HG02610 (cell line): ENCODE data around the gene ESPNL.

Source experiments
- ATAC-seq: cut with Tn5 transposase; IDR thresholded peaks from one replicate; pipeline ENCODE4 v1.9.1; 2021; ENCODE audit warnings: mild to moderate bottlenecking, moderate library complexity; ENCODE audit not compliant: unreplicated experiment

Gene ESPNL

DNA sequence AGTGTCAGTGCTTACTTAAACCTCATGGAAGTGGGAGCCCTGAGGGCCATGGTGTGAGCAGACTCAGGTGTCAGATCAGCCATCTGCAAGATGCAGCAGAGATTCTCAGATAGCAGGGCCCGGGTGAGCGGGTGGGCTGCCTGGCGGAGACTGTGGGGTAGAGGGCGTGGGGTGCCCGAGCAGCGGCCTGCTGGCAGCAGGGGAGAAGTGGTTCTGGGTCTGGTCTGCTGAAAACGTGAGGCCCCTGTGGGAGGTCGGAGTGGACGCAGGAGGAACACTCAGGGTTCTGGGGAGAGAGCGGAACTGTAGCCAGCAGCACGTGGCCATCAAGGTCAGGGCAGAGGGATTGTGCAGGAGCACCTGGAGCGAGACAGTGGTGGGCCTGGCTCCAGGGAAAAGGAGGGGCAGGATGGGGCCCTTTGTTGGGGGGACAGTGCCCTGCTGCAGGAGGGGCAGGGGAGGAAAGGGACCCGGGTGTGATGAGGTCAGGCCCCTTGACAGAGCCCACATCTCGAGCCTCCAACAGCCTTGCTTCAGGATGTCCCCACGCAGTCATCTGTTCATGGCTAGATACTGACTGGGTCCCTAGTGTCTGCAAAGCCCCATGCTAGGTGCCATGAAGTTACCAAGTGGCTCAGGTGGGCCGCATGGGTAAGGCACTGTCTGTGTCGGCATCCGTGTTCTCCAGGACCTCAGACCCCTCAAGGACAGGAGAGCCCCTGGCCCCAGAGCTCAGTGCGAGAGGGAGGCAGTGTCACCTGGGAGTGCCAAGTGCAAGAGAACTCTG lies 2.7 kb upstream of the ESPNL start:
- ATAC-seq: no peak

DNA sequence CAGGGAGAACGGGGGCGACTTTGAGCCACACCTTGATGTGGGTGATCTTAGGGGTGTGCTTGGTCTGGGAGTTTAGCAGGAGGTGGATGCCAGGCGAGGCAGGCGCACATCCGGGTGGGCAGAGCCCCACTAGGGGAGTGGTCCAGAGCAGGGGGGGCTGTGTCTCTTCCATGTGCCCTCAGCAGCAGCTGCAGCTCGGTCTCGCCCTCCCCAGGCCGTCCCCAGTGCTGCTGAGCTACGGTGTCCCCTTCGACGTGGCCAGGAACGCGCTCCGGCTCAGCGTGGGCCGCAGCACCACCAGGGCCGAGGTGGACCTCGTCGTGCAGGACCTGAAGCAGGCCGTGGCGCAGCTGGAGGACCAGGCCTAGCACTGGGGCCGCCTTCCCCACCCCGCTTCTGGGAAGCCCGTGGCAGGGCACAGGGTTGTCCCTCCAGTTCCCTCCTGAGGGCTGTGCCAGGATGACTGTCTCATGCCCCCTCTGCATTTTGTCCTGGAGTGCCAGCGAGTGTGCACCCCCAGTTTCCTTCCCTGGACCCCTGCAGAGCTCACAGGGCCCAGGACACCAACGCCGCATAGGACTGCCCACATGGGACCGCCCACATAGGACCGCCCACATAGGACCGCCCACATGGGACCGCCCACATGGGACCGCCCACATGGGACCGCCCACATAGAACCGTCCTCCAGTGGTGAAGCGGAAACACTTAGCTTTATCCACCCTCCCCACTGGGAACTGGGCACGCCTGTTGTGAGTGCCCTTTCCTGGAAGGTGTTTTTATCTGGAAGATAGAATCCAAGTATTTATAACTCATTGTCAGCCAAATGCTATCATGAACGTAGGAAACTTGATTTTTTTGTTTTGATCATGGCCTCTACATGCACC lies 1.9 kb upstream of the ESPNL start:
- no peak for ATAC-seq

DNA sequence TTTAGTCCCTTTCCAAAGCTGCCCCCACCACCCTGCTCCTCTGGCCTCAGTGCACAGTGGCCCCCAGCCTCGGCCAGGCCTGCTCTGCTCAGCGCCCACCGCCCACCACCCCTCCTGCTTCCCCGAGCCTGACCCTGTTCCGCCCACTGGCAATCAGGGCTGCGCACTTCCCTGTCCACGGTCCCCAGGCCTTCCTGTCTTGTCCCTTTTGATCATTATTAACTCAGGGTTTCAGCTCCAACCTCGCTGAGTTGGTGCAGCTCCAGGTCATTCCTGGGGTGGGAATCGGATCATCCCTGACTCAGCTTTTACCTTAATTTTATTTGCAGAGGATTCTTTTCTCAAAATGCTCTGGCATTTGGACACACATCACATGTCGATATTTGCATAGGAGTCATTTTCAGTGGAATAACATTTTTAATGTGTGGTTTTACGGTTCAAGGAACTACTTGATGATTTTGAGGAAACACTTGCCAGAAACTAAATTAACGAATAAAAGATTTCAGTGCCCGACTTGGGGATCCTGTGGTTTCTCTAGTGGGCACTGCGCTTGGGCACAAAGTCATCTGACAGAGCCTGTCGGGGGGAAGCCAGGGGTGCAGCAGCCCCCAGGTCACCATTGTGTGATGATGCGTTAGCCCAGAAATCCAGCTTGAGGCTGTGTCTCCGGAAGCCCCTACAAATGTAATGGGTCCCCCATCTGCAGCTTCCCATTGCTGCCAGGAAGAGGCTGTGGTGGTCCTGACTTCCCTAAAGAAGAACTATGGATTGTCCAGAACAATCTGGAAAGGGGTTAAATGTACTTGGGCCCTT lies 1.0 kb upstream of the ESPNL start:
- ATAC-seq: no peak

DNA sequence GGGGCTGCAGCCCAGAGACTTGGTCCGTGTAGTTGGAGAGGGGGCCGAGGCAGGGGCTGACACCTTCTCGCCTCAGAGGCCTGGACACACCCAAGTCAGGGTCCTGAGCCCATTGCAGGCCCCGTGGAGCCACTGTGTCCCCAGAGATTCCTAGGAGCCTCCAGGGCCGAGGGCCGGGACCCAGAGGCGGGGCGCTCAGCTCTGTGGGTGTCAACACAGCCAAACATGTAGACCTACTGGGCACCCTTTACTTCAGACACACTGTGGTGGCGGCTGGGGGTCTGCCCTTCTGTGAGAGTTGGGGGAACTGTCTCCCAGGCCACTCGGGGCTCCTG lies 459 bp upstream of the ESPNL start:
- no peak for ATAC-seq

DNA sequence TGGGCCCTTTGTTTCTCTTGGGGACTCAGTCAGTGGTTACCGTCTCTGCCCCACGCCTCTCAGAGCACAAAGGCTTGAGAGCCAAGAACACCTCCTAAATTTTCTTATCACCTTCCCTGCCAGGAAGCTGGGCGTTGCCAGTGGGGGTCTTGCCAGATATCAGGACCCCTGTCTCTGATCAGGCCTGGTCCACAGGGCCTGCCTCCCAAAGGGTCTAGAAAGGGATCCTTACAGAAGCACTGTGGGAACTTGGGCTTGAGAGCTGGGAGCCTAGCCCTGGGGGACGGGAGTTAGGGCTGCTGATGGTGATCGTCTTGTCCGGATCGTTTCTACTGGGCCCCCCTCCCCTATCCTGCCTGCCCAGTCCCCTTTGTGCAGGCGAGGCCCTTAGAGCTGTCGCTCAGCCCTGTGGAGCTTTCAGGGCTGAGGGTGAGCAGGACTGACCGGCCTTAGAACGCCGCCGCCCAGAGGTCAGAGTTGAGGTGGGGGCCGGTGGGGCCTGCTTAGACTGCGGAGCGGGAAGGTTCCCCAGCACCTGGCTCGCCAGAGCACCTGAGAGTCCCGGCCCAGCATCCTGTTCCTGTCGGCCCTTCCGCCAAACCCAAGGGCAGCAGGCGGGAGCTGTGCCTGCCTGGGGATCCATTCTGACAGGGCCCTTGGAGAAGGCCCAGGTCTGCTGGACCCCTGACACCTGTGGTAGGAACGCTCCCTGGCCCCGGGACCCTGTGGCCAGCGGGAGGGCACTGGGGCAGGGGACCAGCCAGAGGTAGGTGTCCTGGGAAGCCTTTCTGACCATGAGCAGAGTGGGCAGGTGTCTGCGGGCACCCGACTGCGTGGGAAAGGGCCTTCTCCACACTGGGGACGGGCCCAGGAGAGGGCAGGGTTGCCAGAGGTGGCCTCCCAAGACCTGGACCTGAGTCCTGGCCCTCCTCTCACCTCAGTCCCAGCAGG lies 956 bp downstream of the ESPNL start:
- ATAC-seq: no peak

DNA sequence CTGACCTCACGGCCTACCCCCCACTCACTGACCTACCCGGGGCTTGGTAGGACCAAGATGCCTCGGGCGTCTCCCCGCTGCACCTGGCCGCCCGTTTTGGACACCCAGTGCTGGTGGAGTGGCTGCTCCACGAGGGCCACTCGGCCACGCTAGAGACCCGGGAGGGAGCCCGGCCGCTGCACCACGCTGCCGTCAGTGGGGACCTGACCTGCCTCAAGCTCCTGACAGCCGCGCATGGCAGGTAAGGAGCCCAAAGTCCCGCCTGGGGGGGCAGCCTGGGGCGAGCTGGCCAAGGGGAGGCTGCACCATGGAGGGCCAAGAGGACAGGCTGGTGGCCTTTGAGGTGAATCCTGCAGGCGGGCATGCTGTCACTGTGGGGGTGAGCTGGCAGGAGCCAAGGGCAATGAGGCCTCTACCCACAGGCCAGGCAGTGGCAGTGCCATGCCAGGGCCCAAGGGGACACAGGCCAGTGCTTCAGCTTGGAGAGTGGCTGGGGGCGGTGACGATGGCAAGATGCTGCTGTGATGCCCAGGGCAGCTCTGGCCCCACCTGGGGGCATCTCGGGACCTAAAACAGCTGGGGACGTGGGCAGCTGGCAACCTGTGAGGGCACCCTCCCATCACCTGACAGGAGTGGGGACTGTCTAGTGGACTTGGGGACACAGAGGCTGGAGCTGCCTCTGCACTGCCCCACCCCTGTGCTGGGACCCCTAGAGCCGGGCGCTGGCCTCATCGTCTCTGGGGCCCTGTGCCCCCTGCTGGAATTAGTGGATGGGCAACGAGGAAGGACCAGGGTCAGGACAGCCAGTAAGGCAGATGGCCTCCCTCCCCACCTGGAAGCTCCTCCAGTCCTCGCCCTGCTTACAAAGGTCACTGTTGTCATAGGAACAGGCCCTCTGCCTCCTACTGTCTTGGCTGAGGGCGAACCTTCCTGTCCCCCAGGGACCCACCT lies 2.0 kb downstream of the ESPNL start:
- ATAC-seq: no peak

DNA sequence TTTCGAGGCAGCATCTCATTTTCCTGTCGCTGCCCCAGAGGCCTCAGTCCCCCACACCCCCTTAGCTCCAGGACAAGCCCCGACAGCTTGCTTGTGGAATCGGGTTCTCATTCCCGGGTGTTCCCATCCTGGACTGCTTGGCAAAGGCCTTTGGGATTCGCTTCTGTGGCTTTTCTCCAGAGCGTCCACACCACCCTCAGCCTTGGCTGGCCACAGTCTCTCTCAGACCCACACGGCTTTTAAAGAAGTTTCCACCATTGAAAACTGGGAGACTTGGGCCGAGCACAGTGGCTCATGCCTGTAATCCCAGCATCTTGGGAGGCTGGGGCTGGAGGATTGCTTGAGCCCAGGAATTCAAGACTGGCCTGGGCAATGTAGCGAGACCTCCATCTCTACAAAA lies 2.7 kb downstream of the ESPNL start:
- no peak for ATAC-seq

DNA sequence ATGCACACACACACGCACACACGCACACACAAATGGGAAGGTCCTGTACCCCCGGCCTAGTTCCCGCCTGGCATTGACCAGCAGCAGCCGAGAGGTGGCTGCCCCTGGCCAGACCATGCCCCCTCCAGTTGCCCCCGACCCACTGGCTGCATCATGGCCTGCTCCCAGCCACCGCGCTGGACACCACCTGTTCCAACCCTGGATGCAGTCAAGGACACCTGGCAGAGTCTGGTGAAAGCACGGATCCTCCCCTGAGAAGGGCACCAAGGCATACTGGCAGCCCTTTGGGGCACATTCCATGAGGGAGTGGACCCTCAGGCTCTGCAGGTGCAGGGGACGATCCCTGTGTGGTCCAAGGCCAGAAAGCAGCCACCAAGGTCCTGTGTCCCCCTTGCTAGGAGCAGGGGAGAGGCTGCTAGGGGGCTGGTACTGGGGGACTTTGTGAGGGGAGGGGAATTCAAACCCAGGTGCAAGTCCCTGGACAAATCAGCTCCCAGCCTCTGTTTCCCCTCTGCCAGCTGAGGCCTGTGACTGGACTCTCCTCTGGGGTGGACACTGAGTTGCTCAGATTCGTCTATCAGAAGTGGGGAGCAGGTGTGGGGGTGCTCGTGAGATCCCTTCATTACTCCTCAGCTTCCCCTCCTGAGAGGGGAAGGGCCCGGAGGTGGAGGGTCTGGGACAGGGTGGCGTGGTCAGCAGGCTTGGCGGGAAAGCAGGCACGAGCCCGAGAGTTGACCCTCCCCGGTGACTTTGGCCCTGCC lies 3.5 kb downstream of the ESPNL start:
- ATAC-seq: no peak

DNA sequence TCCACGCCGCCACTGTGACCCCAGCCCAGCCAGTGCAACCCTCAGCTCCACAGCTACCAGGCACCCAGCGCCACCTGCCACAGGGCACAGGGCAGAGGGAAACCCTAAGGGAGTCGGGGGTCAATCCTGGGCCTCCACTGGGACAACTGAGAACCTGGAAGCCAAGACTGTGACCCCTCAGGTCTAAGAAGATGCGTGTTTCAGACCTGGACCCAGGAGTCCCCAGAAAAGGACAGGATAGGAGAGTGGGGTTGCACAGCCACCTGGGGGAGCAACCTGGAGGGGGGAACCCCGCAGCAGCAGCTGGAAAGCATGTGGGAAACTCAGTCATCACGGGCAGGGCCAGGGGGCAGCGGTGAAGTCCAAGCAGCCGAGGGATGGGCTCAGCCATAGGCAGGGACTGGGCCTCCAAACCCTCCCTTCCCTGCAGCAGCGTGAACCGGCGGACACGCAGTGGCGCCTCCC lies 4.1 kb downstream of the ESPNL start:
- no peak for ATAC-seq

DNA sequence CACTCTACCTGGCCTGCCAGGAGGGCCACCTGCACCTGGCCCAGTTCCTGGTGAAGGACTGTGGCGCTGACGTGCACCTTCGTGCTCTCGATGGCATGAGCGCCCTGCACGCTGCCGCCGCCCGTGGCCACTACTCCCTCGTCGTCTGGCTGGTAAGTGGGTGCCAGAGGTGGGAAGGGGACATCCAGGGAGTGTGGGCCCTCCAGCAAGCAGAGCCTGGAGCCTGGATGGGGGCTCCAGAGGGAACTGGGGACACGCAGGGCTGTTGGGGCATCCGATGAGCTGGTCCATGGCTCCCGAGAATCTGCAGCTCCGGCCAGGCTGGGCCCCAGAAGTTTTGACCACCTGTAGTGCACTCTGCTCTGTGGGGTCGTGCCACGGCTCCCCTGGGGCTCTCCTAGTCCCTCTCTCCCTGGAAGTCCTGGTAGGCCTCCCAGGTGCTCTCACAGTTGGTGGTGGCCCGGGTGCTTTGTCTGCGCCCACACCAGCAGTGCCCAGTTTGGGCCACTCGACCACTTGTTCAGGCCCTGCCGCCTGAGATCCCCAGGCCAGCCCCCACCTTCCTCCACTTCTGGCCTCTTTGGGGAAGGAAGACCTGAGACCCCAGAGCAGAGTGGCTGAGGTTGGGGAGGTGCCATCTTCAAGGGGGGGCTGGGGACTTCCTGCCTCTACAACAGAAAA lies 4.7 kb downstream of the ESPNL start:
- ATAC-seq: no peak

DNA sequence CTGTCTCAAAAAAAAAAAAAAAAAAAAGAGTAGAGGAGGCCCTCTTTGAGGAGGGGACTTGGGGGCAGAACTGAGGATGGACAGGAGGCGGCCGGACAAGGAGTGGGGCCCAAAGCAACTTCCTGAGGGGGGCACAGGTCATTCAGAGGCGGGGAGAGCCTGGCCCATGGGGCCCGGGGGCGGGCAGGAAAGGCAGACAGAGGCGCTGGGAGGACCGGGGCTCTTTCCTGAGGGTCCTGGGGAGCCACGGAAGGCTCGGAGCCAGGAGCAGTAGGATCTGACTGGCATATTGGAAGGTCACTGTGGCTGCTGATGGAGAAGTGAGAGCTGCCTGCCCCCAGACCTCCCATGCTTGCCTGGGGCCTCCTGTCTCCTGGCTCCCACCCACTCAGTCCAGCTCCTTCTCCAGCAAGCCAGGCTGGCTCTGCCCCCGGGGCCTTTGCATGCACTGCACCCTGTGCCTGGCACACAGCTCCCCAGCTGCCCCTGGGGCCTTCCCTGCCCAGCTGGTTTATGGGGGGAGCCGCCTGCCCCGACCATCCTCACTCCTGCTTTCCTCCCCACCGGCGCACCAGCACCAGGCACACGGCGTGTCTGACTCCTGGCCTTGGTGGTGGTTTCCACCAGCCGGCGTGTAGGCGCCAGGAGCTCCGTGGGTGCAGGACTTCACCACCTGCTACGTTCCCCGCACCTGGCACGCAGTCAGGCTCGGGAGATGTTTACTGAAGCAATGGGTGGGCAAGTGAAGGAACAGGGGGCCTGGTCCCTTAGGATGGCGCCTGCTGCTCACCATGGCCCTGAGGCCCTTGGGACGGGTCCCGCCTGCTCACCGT lies 5.6 kb downstream of the ESPNL start:
- ATAC-seq: no peak

DNA sequence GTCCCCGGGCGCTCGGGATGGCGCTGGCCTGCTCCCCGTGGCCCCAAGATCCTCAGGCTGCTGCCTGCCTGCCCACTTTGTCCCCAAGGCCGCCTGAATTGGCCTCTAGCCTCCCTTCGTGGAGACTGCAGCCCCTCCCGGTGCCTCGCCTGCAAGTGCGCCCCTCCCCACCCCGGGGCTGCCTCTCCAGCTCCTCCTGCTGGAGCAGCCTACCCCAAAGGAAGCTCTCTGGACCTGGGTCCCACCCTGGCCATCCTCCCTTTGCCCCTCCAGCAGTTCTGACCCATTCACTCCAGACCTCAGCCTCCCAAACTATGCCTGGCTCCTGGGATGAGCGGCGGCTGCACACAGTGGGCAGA lies 6.2 kb downstream of the ESPNL start:
- ATAC-seq: no peak

DNA sequence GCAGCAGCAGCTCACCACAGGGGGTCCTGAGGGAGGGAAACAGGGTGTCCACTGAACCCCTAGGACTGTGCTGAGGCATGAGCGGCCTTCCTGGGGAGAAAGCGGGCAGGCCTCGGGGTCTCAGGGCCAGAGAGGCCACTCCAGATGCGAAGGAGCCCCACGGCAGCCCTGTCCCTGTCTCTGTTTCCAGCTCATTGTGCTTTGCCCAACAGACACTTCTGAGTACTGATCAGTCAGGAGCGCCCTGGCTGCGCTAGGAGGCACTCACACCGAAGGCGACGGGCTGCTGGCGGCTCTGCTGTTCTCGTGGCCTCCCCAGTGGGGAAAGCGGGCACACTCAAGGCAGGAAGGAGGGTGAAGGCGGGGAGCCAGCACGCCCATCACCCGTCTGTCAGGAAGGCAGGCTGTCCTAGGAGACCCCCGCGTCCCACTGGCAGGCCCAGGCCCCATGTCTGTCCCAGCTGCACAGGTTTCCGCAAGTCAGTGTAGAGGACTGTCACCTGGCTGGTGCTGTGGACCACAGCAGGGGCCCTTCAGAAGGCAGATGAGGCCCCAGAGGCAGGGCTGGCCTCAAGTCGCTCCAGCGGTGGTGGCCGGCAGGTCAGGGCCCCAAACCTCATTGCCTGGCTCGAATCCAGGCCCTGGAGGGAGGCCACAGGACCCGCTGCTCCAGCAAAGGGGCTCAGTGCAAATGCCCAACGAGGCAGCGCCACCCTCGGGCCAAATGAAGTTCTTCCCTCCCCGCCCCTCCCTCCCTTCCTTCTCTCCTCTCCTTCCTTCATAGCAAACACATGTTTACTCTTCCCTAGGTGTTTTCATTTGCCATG lies 6.8 kb downstream of the ESPNL start:
- no peak for ATAC-seq

DNA sequence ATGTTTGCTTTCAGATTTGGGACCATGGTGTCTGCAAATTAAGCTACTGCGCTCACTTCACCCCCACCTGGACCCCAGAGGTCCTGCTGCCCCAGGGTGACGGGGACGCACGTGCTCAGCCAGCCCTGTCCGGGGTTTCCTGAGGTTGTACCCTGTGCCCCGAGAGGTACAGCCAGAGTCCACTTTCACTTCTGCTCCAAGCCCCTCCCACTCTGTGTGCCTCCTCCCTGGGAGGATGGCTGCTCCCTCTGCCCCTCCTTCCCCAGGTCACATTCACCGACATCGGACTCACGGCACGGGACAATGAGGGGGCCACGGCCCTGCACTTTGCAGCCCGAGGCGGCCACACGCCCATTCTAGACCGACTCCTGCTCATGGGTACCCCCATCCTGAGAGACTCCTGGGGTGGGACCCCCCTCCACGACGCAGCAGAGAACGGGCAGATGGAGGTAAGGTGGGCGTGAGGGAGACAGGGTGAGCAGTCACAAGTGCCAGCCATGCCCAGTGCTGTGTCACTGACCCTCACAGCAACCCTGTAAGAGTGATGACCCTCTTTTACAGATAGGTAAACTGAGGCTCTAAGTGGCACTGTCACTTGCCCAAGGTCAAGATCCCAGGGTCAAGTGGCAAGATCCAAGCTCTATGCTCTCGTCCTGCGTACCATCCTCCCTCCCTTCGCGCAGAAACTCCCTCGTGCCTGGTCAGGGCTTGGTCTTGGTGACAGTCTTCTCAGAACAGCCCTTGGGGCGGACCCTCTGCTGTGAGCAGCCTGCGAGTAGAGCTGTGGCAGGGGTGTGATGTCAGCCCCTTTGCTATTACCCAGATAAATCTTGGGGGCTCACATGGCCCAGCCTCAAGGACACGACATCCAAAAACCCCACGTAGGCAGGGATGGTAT lies 7.6 kb downstream of the ESPNL start:
- no peak for ATAC-seq
